Ishikawa (cell line): ENCODE results near the gene RNF114.

ENCODE experiments used
- CEBPB ChIP-seq: IDR thresholded peaks from 2 replicates; pipeline ENCODE4 v1.6.1; 2012
- CREB1 ChIP-seq: IDR thresholded peaks from 2 replicates; pipeline ENCODE4 v1.6.1; 2012; ENCODE audit warnings: low read depth
- EGR1 ChIP-seq: IDR thresholded peaks from 2 replicates; pipeline ENCODE4 v1.6.1; 2012
- EP300 ChIP-seq: IDR thresholded peaks from 2 replicates; pipeline ENCODE4 v1.6.1; 2012; ENCODE audit warnings: borderline replicate concordance
- FOXM1 ChIP-seq: IDR thresholded peaks from 2 replicates; pipeline ENCODE4 v1.6.1; 2012; ENCODE audit warnings: low read depth, borderline replicate concordance
- NFIC ChIP-seq: IDR thresholded peaks from 2 replicates; pipeline ENCODE4 v1.6.1; 2012
- RAD21 ChIP-seq: IDR thresholded peaks from 2 replicates; pipeline ENCODE4 v1.6.1; 2012; ENCODE audit warnings: low read depth
- TAF1 ChIP-seq: IDR thresholded peaks from 2 replicates; pipeline ENCODE4 v1.6.1; 2012; ENCODE audit warnings: low read depth, mild to moderate bottlenecking
- TCF12 ChIP-seq: IDR thresholded peaks from 2 replicates; pipeline ENCODE4 v1.6.1; 2012; ENCODE audit warnings: low read depth
- TEAD4 ChIP-seq: IDR thresholded peaks from 2 replicates; pipeline ENCODE4 v1.6.1; 2012
- YY1 ChIP-seq: IDR thresholded peaks from 2 replicates; pipeline ENCODE4 v1.6.1; 2012; ENCODE audit warnings: low read depth
- ZBTB7A ChIP-seq: IDR thresholded peaks from 2 replicates; pipeline ENCODE4 v1.6.1; 2012; ENCODE audit warnings: low read depth
- TF ChIP-seq, protein P1 (sequence below): IDR thresholded peaks from 2 replicates; pipeline ENCODE4 v1.6.1; 2012; ENCODE audit warnings: low read depth, mild to moderate bottlenecking
- TF ChIP-seq, protein P2 (sequence below): IDR thresholded peaks from 2 replicates; pipeline ENCODE4 v1.6.1; 2012
- TF ChIP-seq, protein P3 (sequence below): IDR thresholded peaks from 2 replicates; pipeline ENCODE4 v1.6.1; 2012

The RNF114 gene

GRCh38 chr20:49990271-49990720 is 54.1 kb downstream of the RNF114 start:
- TF ChIP-seq TAF1, result no peak
- no peak for TF ChIP-seq YY1
- TF ChIP-seq, protein P1, sequence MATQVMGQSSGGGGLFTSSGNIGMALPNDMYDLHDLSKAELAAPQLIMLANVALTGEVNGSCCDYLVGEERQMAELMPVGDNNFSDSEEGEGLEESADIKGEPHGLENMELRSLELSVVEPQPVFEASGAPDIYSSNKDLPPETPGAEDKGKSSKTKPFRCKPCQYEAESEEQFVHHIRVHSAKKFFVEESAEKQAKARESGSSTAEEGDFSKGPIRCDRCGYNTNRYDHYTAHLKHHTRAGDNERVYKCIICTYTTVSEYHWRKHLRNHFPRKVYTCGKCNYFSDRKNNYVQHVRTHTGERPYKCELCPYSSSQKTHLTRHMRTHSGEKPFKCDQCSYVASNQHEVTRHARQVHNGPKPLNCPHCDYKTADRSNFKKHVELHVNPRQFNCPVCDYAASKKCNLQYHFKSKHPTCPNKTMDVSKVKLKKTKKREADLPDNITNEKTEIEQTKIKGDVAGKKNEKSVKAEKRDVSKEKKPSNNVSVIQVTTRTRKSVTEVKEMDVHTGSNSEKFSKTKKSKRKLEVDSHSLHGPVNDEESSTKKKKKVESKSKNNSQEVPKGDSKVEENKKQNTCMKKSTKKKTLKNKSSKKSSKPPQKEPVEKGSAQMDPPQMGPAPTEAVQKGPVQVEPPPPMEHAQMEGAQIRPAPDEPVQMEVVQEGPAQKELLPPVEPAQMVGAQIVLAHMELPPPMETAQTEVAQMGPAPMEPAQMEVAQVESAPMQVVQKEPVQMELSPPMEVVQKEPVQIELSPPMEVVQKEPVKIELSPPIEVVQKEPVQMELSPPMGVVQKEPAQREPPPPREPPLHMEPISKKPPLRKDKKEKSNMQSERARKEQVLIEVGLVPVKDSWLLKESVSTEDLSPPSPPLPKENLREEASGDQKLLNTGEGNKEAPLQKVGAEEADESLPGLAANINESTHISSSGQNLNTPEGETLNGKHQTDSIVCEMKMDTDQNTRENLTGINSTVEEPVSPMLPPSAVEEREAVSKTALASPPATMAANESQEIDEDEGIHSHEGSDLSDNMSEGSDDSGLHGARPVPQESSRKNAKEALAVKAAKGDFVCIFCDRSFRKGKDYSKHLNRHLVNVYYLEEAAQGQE, result no peak
- TF ChIP-seq ZBTB7A, result no peak
- TF ChIP-seq, protein P2, sequence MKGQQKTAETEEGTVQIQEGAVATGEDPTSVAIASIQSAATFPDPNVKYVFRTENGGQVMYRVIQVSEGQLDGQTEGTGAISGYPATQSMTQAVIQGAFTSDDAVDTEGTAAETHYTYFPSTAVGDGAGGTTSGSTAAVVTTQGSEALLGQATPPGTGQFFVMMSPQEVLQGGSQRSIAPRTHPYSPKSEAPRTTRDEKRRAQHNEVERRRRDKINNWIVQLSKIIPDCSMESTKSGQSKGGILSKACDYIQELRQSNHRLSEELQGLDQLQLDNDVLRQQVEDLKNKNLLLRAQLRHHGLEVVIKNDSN, result no peak
- TF ChIP-seq CREB1, result no peak
- TF ChIP-seq NFIC, result no peak
- TF ChIP-seq EP300, result no peak
- TF ChIP-seq FOXM1, result no peak
- no peak for TF ChIP-seq TCF12
- TF ChIP-seq TEAD4, result no peak
- TF ChIP-seq, protein P3, sequence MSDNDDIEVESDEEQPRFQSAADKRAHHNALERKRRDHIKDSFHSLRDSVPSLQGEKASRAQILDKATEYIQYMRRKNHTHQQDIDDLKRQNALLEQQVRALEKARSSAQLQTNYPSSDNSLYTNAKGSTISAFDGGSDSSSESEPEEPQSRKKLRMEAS, result no peak
- TF ChIP-seq EGR1, result no peak
- TF ChIP-seq CEBPB, result no peak
- TF ChIP-seq RAD21, result no peak

- no peak for TF ChIP-seq CREB1
- TF ChIP-seq TAF1, result no peak
- TF ChIP-seq, protein P3, result no peak
- no peak for TF ChIP-seq NFIC
- no peak for TF ChIP-seq RAD21
- no peak for TF ChIP-seq EGR1
These were observed 57.1 kb downstream of the RNF114 start for GRCh38 chr20:49993301-49993751.

GRCh38 chr20:49995586-49995985 is 59.4 kb downstream of the RNF114 start:
- TF ChIP-seq ZBTB7A (no peak), RAD21 (no peak), TEAD4 (no peak), CEBPB (no peak), CREB1 (no peak)

DNA sequence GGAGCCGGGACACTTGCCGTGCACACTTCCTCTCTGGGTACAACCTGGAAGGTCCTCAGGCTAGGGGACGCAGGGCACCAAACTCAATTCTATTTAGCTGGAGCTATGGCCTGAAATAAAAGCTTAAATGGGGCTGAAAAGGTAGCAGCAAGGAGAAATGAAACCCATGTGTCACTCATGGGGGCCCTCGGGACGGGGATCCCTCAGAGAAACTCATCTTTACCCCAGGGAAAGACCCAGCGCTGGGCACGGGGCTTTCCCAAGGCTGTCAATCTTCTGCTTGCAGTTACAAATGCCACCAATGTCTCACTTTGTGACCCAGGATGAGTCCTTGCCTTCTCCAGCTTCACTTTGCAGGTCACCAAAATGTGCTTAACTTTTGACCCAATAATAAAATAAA is 63.1 kb downstream of the RNF114 start:
- TF ChIP-seq, protein P1, result no peak
- TF ChIP-seq CEBPB, result no peak
- TF ChIP-seq, protein P3, result no peak
- TF ChIP-seq EP300, result no peak
- no peak for TF ChIP-seq ZBTB7A
- TF ChIP-seq TCF12, result no peak
- no peak for TF ChIP-seq YY1
- TF ChIP-seq FOXM1, result no peak
- no peak for TF ChIP-seq TAF1
- no peak for TF ChIP-seq RAD21
- no peak for TF ChIP-seq TEAD4

DNA sequence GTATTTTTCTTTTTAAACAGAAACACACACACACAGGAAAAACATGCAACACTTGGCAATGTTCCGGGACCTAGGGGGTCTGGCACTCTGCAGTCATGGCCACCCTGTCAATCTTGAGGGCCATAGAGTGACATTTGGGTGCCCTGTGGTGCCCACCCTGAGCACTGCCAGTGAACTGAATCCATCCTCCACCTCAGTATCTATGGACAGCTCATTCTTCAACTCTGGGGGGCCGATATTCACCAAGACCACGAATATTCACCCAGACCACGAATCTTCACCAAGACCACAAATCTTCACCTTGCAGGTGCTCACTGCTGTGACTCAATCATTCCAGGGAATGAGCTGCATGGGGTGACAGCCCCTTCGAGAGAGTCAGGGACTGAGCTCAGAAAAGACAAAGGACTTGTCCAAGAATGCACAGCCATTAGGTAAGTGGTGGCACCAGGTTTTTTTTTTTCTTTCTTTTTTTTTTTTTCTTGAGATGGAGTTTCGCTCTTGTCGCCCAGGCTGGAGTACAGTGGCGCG is 65.7 kb downstream of the RNF114 start:
- TF ChIP-seq ZBTB7A, result no peak
- TF ChIP-seq, protein P1, result no peak
- TF ChIP-seq RAD21, result no peak
- TF ChIP-seq NFIC, result no peak
- no peak for TF ChIP-seq EP300
- no peak for TF ChIP-seq YY1
- TF ChIP-seq FOXM1, result no peak
- no peak for TF ChIP-seq CEBPB
- TF ChIP-seq TAF1, result no peak
- no peak for TF ChIP-seq TEAD4
- TF ChIP-seq CREB1, result no peak
- TF ChIP-seq, protein P3, result no peak
- TF ChIP-seq EGR1, result no peak
